Fibroblast of mammary gland (primary cell): ENCODE data around the gene EXTL1.

Source experiments
- DNase-seq: peaks from one replicate; pipeline ENCODE4 v3.0.0-alpha.2; 2010; ENCODE audit warnings: low read depth
- H3K4me3 ChIP-seq: 2 replicates; pipeline ENCODE4 v1.5.1; 2011; ENCODE audit warnings: low read depth, mild to moderate bottlenecking, low read length, moderate library complexity; ENCODE audit not compliant: control insufficient read depth
- CTCF ChIP-seq: conservative IDR thresholded peaks from 2 replicates; pipeline ENCODE4 v1.5.1; 2011; ENCODE audit warnings: low read depth, low read length, inconsistent platforms; ENCODE audit not compliant: control insufficient read depth, insufficient read depth

Gene EXTL1

GRCh38 chr1:26041401-26041800 is 19.8 kb downstream of the EXTL1 start:
- no peak overlapping the region for H3K4me3 ChIP-seq
- DNase-seq = no peak
- no peak for TF ChIP-seq CTCF

- no peak overlapping the region for H3K4me3 ChIP-seq
- DNase-seq = no peak
- TF ChIP-seq CTCF = no peak
Measured at GRCh38 chr1:26041978-26042377, 20.4 kb downstream of the EXTL1 start.

GRCh38 chr1:26043765-26044164 is 22.2 kb downstream of the EXTL1 start:
- no peak for DNase-seq
- no peak for TF ChIP-seq CTCF
- no peak overlapping the region for H3K4me3 ChIP-seq

GRCh38 chr1:26044414-26044813 is 22.8 kb downstream of the EXTL1 start:
- DNase-seq = no peak
- TF ChIP-seq CTCF = no peak
- no peak overlapping the region for H3K4me3 ChIP-seq

GRCh38 chr1:26044971-26045721 is 23.6 kb downstream of the EXTL1 start:
- TF ChIP-seq CTCF = no peak
- H3K4me3 ChIP-seq = no peak overlapping the region
- no peak for DNase-seq

- DNase-seq = no peak
- no peak for TF ChIP-seq CTCF
- H3K4me3 ChIP-seq = no peak within 1 kb of the TSS
Measured at GRCh38 chr1:26045722-26046245, 24.2 kb downstream of the EXTL1 start, which contains the start of gene SLC30A2. Gene SLC30A2, minus strand, starts transcription at chr1:26046118. Its CDS starts 222 bp downstream, at chr1:26045896.
